ENCODE data around the gene PLAGL1.
"Not testable (repeated sequence)": the region's sequence is repeated elsewhere in the genome, so short reads cannot be mapped to it uniquely, and the experiment has no call there.

The PLAGL1 gene

GRCh38 chr6:144008120-144008811 lies at the start of gene PLAGL1:
PLAGL1 (minus strand) TSS chr6:144008259; CDS start chr6:143948136, 60,123 bp downstream.
- Histone ChIP-seq H3K4me1 (ENCODE audit: control insufficient read depth, insufficient read depth, low read length) (no peaks in the 10 kb centered on the region), H3K27ac (ENCODE audit: low read depth, low read length) (no peak within 1 kb of the TSS), H3K36me3 (ENCODE audit: control insufficient read depth, insufficient read depth, low read length) (no peaks in the 10 kb centered on the region), H3K9ac (ENCODE audit: low read length) (peak within 1 kb of the TSS; percentile 46), H3K9me3 (ENCODE audit: control insufficient read depth, insufficient read depth, low read depth, low read length) (no peaks in the 10 kb centered on the region), H3K4me3 (ENCODE audit: low read depth, low read length) (peak within 1 kb of the TSS; percentile 65), H3K27me3 (ENCODE audit: control insufficient read depth, insufficient read depth, low read length) (peaks cover 72% of the 10 kb centered on the region)

DNA sequence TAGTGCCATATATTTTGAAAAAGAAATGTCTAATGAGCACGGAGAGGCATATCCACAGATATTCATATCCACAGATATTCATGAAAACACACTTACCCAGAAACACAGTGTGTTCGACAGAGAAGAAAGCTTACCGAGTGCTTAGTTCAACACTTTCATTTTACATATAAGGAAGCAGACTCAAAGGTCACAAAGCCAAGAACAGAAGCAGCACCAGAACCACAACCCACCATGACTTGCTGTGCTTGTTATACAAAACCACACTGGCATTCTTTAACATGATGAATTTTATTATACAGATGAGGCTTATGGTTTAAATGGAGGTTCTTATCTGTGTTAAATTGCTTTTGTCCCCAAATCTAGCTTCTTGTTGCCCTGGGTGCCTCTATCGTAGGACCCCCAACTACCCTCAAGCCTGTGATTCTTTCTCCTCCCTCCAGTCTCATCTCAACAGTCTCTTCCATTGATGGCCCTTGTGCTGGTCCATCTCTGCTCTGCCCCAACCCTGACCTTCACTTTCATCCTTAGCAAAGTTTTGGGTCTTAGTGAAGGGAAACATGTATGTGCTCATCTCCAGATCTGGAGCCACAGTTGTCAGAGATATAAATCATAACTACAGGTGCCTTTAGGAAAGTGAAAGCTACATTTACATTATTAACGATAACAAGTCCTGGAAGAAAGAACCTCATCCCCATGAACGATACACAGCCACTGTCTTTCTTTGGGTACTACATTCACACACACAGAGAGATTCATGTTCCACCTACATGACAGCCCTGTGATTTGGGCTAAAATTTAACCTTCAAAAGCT lies 47.3 kb upstream of the PLAGL1 start:
- no peak overlapping the region for H3K9ac ChIP-seq (ENCODE audit: low read length)
- no peaks in the 10 kb centered on the region for H3K4me1 ChIP-seq (ENCODE audit: control insufficient read depth, insufficient read depth, low read length)
- H3K27ac ChIP-seq (ENCODE audit: low read depth, low read length) = no peak overlapping the region

GRCh38 chr6:144053601-144054000 lies 45.5 kb upstream of the PLAGL1 start:
- Histone ChIP-seq H3K36me3 (ENCODE audit: control insufficient read depth, insufficient read depth, low read length) (no peaks in the 10 kb centered on the region), H3K9me3 (ENCODE audit: control insufficient read depth, insufficient read depth, low read depth, low read length) (no peaks in the 10 kb centered on the region), H3K4me1 (ENCODE audit: control insufficient read depth, insufficient read depth, low read length) (no peaks in the 10 kb centered on the region), H3K4me3 (ENCODE audit: low read depth, low read length) (no peak overlapping the region), H3K9ac (ENCODE audit: low read length) (no peak overlapping the region), H3K27me3 (ENCODE audit: control insufficient read depth, insufficient read depth, low read length) (no peaks in the 10 kb centered on the region; the same call in 1 of the 2 replicates), H3K27ac (ENCODE audit: low read depth, low read length) (no peak overlapping the region)

More for the DNA sequence above, 47.3 kb upstream of the PLAGL1 start:
- no peaks in the 10 kb centered on the region for H3K36me3 ChIP-seq (ENCODE audit: control insufficient read depth, insufficient read depth, low read length)
- H3K27me3 ChIP-seq (ENCODE audit: control insufficient read depth, insufficient read depth, low read length) = peaks cover 3% of the 10 kb centered on the region; the same call in 1 of the 2 replicates
- no peak overlapping the region for H3K4me3 ChIP-seq (ENCODE audit: low read depth, low read length)
- no peaks in the 10 kb centered on the region; the same call in 1 of the 2 replicates for H3K9me3 ChIP-seq (ENCODE audit: control insufficient read depth, insufficient read depth, low read depth, low read length)

DNA sequence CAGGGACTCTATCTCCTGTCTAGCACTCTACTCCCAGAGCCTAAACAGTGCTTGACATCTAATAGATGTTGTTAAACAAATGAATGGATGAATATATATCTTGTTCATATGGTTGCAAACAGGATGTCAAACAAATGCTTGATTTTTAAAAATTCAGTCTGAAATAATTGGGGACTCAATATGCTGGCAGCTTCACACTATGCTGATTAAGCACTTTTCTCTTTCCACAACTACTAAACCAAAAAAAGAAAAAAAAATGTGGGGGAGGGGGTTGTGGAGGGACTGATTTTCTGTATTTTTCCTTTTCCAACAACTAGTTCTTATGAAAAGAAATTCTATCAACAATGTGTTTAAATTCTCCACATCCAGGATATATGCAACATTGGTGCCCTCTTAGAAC lies 44.4 kb upstream of the PLAGL1 start:
- no peak overlapping the region for H3K27ac ChIP-seq (ENCODE audit: low read depth, low read length)
- peaks cover 10% of the 10 kb centered on the region for H3K9me3 ChIP-seq (ENCODE audit: control insufficient read depth, insufficient read depth, low read depth, low read length)
- H3K36me3 ChIP-seq (ENCODE audit: control insufficient read depth, insufficient read depth, low read length) = no peaks in the 10 kb centered on the region
- no peak overlapping the region for H3K9ac ChIP-seq (ENCODE audit: low read length)
- H3K4me3 ChIP-seq (ENCODE audit: low read depth, low read length) = no peak overlapping the region
- H3K27me3 ChIP-seq (ENCODE audit: control insufficient read depth, insufficient read depth, low read length) = no peaks in the 10 kb centered on the region; the same call in 1 of the 2 replicates
- no peaks in the 10 kb centered on the region for H3K4me1 ChIP-seq (ENCODE audit: control insufficient read depth, insufficient read depth, low read length)

- no peaks in the 10 kb centered on the region for H3K36me3 ChIP-seq (ENCODE audit: control insufficient read depth, insufficient read depth, low read length)
- H3K9me3 ChIP-seq (ENCODE audit: control insufficient read depth, insufficient read depth, low read depth, low read length) = peaks cover 11% of the 10 kb centered on the region
- H3K4me3 ChIP-seq (ENCODE audit: low read depth, low read length) = no peak overlapping the region
- H3K4me1 ChIP-seq (ENCODE audit: control insufficient read depth, insufficient read depth, low read length) = no peaks in the 10 kb centered on the region
- H3K9ac ChIP-seq (ENCODE audit: low read length) = no peak overlapping the region
- no peak overlapping the region for H3K27ac ChIP-seq (ENCODE audit: low read depth, low read length)
- no peaks in the 10 kb centered on the region; the same call in 1 of the 2 replicates for H3K27me3 ChIP-seq (ENCODE audit: control insufficient read depth, insufficient read depth, low read length)
These were observed 41.3 kb upstream of the PLAGL1 start for GRCh38 chr6:144049386-144049785.

DNA sequence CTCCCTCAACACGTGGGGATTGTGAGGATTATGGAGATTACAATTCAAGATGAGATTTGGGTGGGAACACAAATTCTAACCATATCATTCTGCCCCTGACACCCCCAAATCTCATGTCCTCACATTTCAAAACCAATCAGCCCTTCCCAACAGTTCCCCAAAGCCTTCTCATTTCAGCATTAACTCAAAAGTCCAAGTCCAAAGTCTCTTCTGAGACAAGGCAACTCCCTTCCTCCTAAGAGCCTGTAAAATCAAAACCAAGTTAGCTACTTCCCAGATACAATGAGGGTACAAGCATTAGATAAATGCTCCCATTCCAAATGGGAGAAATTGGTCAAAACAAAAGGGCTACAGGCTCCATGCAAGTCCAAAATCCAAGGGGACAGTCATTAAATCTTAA lies 39.6 kb upstream of the PLAGL1 start:
- no peaks in the 10 kb centered on the region; the same call in 1 of the 2 replicates for H3K27me3 ChIP-seq (ENCODE audit: control insufficient read depth, insufficient read depth, low read length)
- no peaks in the 10 kb centered on the region for H3K36me3 ChIP-seq (ENCODE audit: control insufficient read depth, insufficient read depth, low read length)
- no peaks in the 10 kb centered on the region for H3K4me1 ChIP-seq (ENCODE audit: control insufficient read depth, insufficient read depth, low read length)
- H3K4me3 ChIP-seq (ENCODE audit: low read depth, low read length) = no peak overlapping the region
- peaks cover 11% of the 10 kb centered on the region for H3K9me3 ChIP-seq (ENCODE audit: control insufficient read depth, insufficient read depth, low read depth, low read length)
- no peak overlapping the region for H3K9ac ChIP-seq (ENCODE audit: low read length)
- no peak overlapping the region for H3K27ac ChIP-seq (ENCODE audit: low read depth, low read length)

DNA sequence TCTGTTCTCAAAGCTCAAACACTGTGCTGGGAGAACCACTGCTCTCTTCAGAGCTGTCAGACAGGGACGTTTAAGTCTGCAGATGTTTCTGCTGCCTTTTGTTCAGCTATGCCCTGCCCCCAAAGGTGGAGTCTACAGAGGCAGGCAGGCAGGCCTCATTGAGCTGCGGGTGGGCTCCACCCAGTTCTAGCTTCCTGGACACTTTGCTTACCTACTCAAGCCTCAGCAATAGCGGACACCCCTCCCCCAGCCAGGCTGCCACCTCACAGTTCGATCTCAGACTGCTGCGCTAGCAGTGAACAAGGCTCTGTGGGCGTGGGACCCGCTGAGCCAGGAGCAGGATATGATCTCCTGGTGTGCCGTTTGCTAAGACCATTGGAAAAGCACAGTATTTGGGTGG lies 38.6 kb upstream of the PLAGL1 start:
- H3K4me3 ChIP-seq (ENCODE audit: low read depth, low read length); H3K27ac ChIP-seq (ENCODE audit: low read depth, low read length); H3K27me3 ChIP-seq (ENCODE audit: control insufficient read depth, insufficient read depth, low read length); H3K4me1 ChIP-seq (ENCODE audit: control insufficient read depth, insufficient read depth, low read length); H3K36me3 ChIP-seq (ENCODE audit: control insufficient read depth, insufficient read depth, low read length); H3K9ac ChIP-seq (ENCODE audit: low read length): not testable (repeated sequence)
- H3K9me3 ChIP-seq (ENCODE audit: control insufficient read depth, insufficient read depth, low read depth, low read length) = peaks cover 11% of the 10 kb centered on the region

DNA sequence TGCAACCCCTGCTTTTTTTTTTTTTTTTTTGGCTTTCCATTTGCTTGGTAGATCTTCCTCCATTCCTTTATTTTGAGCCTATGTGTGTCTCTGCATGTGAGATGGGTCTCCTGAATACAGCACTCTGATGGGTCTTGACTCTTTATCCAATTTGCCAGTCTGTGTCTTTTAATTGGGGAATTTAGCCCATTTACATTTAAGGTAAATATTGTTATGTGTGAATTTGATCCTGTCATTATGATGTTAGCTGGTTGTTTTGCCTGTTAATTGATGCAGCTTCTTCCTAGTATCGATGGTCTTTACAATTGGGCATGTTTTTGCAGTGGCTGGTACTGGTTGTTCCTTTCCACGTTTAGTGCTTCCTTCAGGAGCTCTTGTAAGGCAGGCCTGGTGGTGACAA lies 36.9 kb upstream of the PLAGL1 start:
- not testable (repeated sequence) for H3K27ac ChIP-seq (ENCODE audit: low read depth, low read length); H3K4me3 ChIP-seq (ENCODE audit: low read depth, low read length); H3K27me3 ChIP-seq (ENCODE audit: control insufficient read depth, insufficient read depth, low read length); H3K9ac ChIP-seq (ENCODE audit: low read length); H3K36me3 ChIP-seq (ENCODE audit: control insufficient read depth, insufficient read depth, low read length); H3K4me1 ChIP-seq (ENCODE audit: control insufficient read depth, insufficient read depth, low read length)
- H3K9me3 ChIP-seq (ENCODE audit: control insufficient read depth, insufficient read depth, low read depth, low read length) = peaks cover 11% of the 10 kb centered on the region

DNA sequence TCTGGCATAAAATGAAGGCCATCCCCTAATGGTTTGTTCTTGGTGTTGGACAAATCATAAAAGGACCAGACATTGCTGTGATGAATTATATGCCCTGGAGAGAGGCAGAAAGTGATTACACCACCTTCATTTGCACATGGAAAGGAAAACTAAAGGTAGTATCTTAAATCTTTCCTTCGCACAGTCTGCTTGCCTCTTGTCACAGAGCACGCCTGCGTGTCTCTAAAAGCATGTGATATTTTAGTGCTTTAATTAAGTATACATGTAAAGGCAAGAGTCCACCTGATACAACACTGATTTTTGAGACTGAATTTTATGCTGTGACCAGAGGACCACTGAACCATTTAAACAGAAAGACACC lies 28.8 kb upstream of the PLAGL1 start:
- no peak overlapping the region for H3K27ac ChIP-seq (ENCODE audit: low read depth, low read length)
- H3K27me3 ChIP-seq (ENCODE audit: control insufficient read depth, insufficient read depth, low read length) = no peaks in the 10 kb centered on the region
- H3K9ac ChIP-seq (ENCODE audit: low read length) = no peak overlapping the region
- no peaks in the 10 kb centered on the region for H3K36me3 ChIP-seq (ENCODE audit: control insufficient read depth, insufficient read depth, low read length)
- H3K9me3 ChIP-seq (ENCODE audit: control insufficient read depth, insufficient read depth, low read depth, low read length) = no peaks in the 10 kb centered on the region
- no peaks in the 10 kb centered on the region for H3K4me1 ChIP-seq (ENCODE audit: control insufficient read depth, insufficient read depth, low read length)
- H3K4me3 ChIP-seq (ENCODE audit: low read depth, low read length) = no peak overlapping the region

GRCh38 chr6:144036064-144036834 lies 28.2 kb upstream of the PLAGL1 start:
- H3K36me3 ChIP-seq (ENCODE audit: control insufficient read depth, insufficient read depth, low read length) = no peaks in the 10 kb centered on the region
- H3K27me3 ChIP-seq (ENCODE audit: control insufficient read depth, insufficient read depth, low read length) = no peaks in the 10 kb centered on the region
- H3K4me3 ChIP-seq (ENCODE audit: low read depth, low read length) = no peak overlapping the region
- H3K27ac ChIP-seq (ENCODE audit: low read depth, low read length) = no peak overlapping the region
- no peaks in the 10 kb centered on the region for H3K4me1 ChIP-seq (ENCODE audit: control insufficient read depth, insufficient read depth, low read length)
- no peak overlapping the region for H3K9ac ChIP-seq (ENCODE audit: low read length)
- H3K9me3 ChIP-seq (ENCODE audit: control insufficient read depth, insufficient read depth, low read depth, low read length) = no peaks in the 10 kb centered on the region

DNA sequence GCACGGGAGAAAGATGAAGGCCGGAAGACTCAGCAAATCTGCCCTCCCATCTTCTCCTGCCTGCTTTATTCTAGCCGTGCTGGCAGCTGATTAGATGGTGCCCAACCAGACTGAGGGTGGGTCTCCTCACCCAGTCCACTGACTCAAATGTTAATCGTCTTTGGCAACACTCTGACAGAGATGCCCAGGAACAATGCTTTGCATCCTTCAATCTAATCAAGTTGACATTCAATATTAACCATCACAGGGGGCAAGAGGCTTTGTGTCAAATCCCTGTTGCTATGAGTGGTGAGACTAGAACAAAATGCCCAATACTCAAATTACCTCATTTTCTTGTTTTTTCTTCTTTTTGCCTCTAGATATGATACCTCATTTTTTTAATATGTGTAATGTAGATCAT lies 27.4 kb upstream of the PLAGL1 start:
- Histone ChIP-seq H3K27ac (ENCODE audit: low read depth, low read length) (no peak overlapping the region), H3K9ac (ENCODE audit: low read length) (no peak overlapping the region), H3K4me1 (ENCODE audit: control insufficient read depth, insufficient read depth, low read length) (no peaks in the 10 kb centered on the region), H3K27me3 (ENCODE audit: control insufficient read depth, insufficient read depth, low read length) (no peaks in the 10 kb centered on the region), H3K9me3 (ENCODE audit: control insufficient read depth, insufficient read depth, low read depth, low read length) (no peaks in the 10 kb centered on the region), H3K36me3 (ENCODE audit: control insufficient read depth, insufficient read depth, low read length) (no peaks in the 10 kb centered on the region), H3K4me3 (ENCODE audit: low read depth, low read length) (no peak overlapping the region)

Data from HUES6 (cell line).